ENCODE results near the gene ZBTB47.

DNA sequence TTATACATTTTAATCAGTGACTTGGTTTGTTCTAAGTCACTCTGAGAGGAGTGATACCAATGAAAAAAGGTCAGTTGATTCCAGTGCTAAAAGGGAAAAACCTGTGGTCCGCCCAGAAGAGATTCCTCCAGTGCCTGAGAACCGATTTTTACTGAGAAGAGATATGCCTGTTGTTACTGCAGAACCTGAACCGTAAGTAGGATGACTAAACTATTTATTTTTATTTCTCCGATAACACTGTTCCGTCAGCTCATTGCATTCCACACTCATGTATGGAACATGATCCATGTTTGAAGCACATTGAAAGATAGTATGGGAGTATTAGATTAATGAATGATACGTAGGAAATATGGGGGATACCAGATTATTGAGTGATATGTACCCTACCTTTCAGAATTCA lies 20.0 kb upstream of the ZBTB47 start:
- TF ChIP-seq, protein P1, sequence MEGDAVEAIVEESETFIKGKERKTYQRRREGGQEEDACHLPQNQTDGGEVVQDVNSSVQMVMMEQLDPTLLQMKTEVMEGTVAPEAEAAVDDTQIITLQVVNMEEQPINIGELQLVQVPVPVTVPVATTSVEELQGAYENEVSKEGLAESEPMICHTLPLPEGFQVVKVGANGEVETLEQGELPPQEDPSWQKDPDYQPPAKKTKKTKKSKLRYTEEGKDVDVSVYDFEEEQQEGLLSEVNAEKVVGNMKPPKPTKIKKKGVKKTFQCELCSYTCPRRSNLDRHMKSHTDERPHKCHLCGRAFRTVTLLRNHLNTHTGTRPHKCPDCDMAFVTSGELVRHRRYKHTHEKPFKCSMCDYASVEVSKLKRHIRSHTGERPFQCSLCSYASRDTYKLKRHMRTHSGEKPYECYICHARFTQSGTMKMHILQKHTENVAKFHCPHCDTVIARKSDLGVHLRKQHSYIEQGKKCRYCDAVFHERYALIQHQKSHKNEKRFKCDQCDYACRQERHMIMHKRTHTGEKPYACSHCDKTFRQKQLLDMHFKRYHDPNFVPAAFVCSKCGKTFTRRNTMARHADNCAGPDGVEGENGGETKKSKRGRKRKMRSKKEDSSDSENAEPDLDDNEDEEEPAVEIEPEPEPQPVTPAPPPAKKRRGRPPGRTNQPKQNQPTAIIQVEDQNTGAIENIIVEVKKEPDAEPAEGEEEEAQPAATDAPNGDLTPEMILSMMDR (conservative IDR thresholded peaks at IDR 0.05) = no peak
- no peak for TF ChIP-seq EZH2 (IDR thresholded peaks at IDR 0.05; ENCODE audit: low read depth)
